ENCODE measurements around the gene WDR59.

Gene WDR59

GRCh38 chr16:74982256-74982655 is 2.7 kb downstream of the WDR59 start:
- intact Hi-C loops (cut with micrococcal nuclease), result no loop called here

GRCh38 chr16:74975591-74975990 is 9.3 kb downstream of the WDR59 start:
- H3K4me3 Mint-ChIP-seq, result no peak overlapping the region
- H3K27ac Mint-ChIP-seq, result no peak overlapping the region
- no peaks in the 10 kb centered on the region for H3K27me3 Mint-ChIP-seq
- H3K9me3 Mint-ChIP-seq, result no peaks in the 10 kb centered on the region
- peaks cover 26% of the 10 kb centered on the region for H3K36me3 Mint-ChIP-seq (ENCODE audit: low read depth)
- H3K4me1 Mint-ChIP-seq (ENCODE audit: low read depth), result peaks cover 5% of the 10 kb centered on the region
- intact Hi-C loops (cut with micrococcal nuclease), result no loop called here

More at GRCh38 chr16:74982256-74982655, 2.7 kb downstream of the WDR59 start:
- H3K4me1 Mint-ChIP-seq (ENCODE audit: low read depth), result peaks cover 22% of the 10 kb centered on the region
- H3K27ac Mint-ChIP-seq, result no peak overlapping the region
- no peak overlapping the region for H3K4me3 Mint-ChIP-seq
- peaks cover 16% of the 10 kb centered on the region for H3K36me3 Mint-ChIP-seq (ENCODE audit: low read depth)
- H3K27me3 Mint-ChIP-seq, result no peaks in the 10 kb centered on the region
- no peaks in the 10 kb centered on the region for H3K9me3 Mint-ChIP-seq

GRCh38 chr16:74973304-74973703 is 11.6 kb downstream of the WDR59 start:
- intact Hi-C loops (cut with micrococcal nuclease), result no loop called here
- H3K36me3 Mint-ChIP-seq (ENCODE audit: low read depth), result peaks cover 21% of the 10 kb centered on the region

GRCh38 chr16:74954763-74955162 is 30.2 kb downstream of the WDR59 start:
- intact Hi-C loops (cut with micrococcal nuclease), result no loop called here
- Mint-ChIP-seq H3K27me3 (no peaks in the 10 kb centered on the region), H3K27ac (no peak overlapping the region)

More at GRCh38 chr16:74973304-74973703, 11.6 kb downstream of the WDR59 start:
- Mint-ChIP-seq H3K4me3 (no peak overlapping the region), H3K4me1 (ENCODE audit: low read depth) (peaks cover 13% of the 10 kb centered on the region), H3K27me3 (no peaks in the 10 kb centered on the region), H3K9me3 (no peaks in the 10 kb centered on the region), H3K27ac (no peak overlapping the region)

DNA sequence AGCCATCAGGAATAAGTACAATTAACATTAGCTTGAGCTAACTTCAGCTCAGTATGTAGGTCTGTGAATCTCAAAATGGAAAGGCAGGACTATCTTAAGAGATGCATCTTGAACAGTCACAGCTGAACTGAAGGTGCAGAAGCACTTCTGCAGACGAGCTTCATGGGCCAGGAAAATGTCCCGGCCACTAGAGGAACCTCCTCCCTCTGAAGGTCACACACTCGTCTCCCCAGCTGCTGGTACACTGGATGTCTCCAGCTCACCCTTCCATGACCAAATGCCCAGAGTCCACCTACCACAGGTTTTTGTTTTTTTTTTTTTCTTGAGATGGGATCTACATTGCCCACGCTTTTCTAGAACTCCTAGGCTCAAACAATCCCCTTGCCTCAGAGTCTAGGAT is 33.2 kb downstream of the WDR59 start:
- no peaks in the 10 kb centered on the region for H3K27me3 Mint-ChIP-seq
- H3K36me3 Mint-ChIP-seq (ENCODE audit: low read depth), result peaks cover 91% of the 10 kb centered on the region
- H3K4me1 Mint-ChIP-seq (ENCODE audit: low read depth), result peaks cover 4% of the 10 kb centered on the region
- H3K4me3 Mint-ChIP-seq, result no peak overlapping the region
- H3K9me3 Mint-ChIP-seq, result no peaks in the 10 kb centered on the region
- intact Hi-C loops (cut with micrococcal nuclease), result no loop called here
- H3K27ac Mint-ChIP-seq, result no peak overlapping the region

More at GRCh38 chr16:74954763-74955162, 30.2 kb downstream of the WDR59 start:
- no peaks in the 10 kb centered on the region for H3K4me1 Mint-ChIP-seq (ENCODE audit: low read depth)
- H3K9me3 Mint-ChIP-seq, result no peaks in the 10 kb centered on the region
- peaks cover 88% of the 10 kb centered on the region for H3K36me3 Mint-ChIP-seq (ENCODE audit: low read depth)
- no peak overlapping the region for H3K4me3 Mint-ChIP-seq

- Mint-ChIP-seq H3K36me3 (ENCODE audit: low read depth) (peaks cover 91% of the 10 kb centered on the region), H3K27me3 (no peaks in the 10 kb centered on the region), H3K9me3 (no peaks in the 10 kb centered on the region), H3K4me3 (no peak overlapping the region), H3K27ac (no peak overlapping the region), H3K4me1 (ENCODE audit: low read depth) (peaks cover 4% of the 10 kb centered on the region)
- intact Hi-C loops (cut with micrococcal nuclease), result no loop called here
Observed at GRCh38 chr16:74951206-74951605, 33.7 kb downstream of the WDR59 start.

DNA sequence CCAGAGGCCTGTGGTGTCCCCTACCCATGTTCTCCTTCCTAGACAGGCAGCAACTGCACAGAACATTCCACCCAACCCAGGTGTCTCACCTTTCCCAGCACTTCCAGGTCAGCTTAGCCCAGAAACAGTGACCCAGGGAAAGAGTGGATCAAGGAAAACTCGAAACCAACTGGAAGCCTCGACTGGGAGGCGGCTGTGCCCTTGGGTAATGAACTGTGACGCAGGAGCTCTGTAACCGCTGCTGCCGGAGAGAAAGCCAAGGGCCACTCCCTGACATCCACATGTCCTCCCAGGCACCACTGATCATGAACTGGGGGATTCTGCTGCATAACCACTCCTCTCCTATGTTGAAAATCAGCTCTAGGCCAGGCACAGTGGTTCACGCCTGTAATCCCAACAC is 34.4 kb downstream of the WDR59 start:
- Mint-ChIP-seq H3K27ac (no peak overlapping the region), H3K4me1 (ENCODE audit: low read depth) (peaks cover 4% of the 10 kb centered on the region), H3K27me3 (no peaks in the 10 kb centered on the region), H3K4me3 (no peak overlapping the region), H3K36me3 (ENCODE audit: low read depth) (peaks cover 90% of the 10 kb centered on the region), H3K9me3 (no peaks in the 10 kb centered on the region)
- intact Hi-C loops (cut with micrococcal nuclease), result no loop called here

DNA sequence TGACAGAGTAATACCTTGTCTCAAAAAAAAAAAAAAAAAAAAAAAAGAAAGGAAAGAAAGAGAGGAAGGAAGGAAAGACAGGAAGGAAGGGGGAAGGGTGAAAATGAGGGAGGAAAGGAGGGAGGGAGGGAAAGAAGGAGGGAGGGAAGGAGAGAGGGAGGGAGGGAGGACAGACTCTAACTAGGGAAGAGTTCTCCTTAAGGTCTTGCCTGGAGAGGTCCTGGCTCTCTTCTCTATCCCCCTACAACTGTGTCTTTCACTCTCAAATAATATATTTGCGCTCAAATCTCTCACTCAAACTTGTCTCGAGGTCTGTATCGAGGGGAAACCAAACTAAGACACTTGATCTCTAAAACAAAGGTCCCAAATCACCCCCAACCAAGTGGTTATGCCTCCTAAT is 35.6 kb downstream of the WDR59 start:
- Mint-ChIP-seq H3K4me1 (ENCODE audit: low read depth) (peaks cover 4% of the 10 kb centered on the region), H3K27ac (no peak overlapping the region), H3K9me3 (no peaks in the 10 kb centered on the region), H3K4me3 (no peak overlapping the region), H3K36me3 (ENCODE audit: low read depth) (peaks cover 91% of the 10 kb centered on the region), H3K27me3 (no peaks in the 10 kb centered on the region)
- intact Hi-C loops (cut with micrococcal nuclease), result no loop called here

DNA sequence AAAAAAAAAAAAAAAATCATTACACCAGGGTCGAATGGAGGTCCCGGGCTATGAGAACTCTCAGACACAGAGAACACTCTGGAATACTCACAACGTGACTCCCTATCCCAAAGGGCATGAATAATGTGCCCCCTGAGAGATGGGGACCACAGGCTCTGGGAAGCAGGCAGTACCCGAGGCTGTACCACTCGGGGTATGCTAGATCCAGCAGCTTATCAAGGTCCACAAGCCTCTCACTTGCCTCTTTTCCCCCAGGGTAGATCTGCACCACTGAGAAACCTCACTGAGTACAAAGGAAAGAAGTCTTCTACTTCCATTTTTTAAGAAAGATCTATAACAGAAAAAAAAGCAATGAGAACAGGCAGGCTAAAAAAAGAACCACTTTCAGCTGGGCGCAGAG is 40.5 kb downstream of the WDR59 start:
- Mint-ChIP-seq H3K27ac (no peak overlapping the region), H3K27me3 (peaks cover 4% of the 10 kb centered on the region), H3K36me3 (ENCODE audit: low read depth) (peaks cover 92% of the 10 kb centered on the region), H3K4me1 (ENCODE audit: low read depth) (peaks cover 2% of the 10 kb centered on the region), H3K9me3 (no peaks in the 10 kb centered on the region), H3K4me3 (no peak overlapping the region)
- intact Hi-C loops (cut with micrococcal nuclease), result no loop called here

DNA sequence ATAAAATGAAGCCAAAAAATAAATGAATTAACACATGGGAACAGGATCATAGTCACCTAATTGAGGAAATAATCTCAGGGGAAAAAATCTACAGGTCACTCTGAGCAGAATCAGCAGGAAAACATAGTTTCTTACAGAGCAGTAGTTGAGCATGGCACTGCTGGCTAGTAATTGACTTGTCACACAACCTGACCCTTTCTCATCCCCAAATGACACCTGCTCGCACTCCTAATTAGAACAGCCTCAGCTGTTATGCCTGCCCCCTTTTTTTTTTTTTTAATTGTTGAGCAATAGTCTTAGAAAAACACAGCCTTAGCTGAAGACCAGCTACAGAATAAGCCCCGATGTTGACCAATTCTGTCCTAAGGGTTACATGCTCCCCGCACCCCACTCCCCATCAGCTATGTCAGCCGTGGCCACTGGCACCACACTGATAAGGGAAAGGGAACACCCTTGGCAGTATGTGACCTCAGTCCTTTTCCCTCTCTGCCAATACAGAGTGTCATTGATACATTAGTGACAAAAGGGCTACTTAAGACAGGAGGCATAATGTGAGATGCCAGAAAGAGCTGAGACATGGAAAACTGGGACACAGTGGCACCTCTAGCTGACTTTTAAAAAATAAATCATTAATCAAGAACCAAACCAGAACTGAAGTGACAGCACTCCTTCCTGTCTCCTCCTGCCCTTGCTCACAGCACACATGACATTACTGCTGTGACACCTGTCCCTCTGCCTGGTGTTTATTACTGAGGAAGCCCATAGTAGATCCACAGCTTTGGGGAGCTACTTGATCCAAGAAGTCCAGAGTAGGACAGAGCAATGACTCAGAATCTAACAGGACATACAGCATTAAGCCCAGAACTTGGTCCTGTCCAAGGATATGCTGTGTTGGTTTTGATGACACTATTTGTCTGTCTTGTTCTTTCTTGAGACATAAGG is 41.7 kb downstream of the WDR59 start:
- peaks cover 10% of the 10 kb centered on the region for H3K27me3 Mint-ChIP-seq
- peaks cover 89% of the 10 kb centered on the region for H3K36me3 Mint-ChIP-seq (ENCODE audit: low read depth)
- H3K4me1 Mint-ChIP-seq (ENCODE audit: low read depth), result no peaks in the 10 kb centered on the region
- no peaks in the 10 kb centered on the region for H3K9me3 Mint-ChIP-seq
- H3K27ac Mint-ChIP-seq, result no peak overlapping the region
- no peak overlapping the region for H3K4me3 Mint-ChIP-seq
- intact Hi-C loops (cut with micrococcal nuclease), result no loop called here

DNA sequence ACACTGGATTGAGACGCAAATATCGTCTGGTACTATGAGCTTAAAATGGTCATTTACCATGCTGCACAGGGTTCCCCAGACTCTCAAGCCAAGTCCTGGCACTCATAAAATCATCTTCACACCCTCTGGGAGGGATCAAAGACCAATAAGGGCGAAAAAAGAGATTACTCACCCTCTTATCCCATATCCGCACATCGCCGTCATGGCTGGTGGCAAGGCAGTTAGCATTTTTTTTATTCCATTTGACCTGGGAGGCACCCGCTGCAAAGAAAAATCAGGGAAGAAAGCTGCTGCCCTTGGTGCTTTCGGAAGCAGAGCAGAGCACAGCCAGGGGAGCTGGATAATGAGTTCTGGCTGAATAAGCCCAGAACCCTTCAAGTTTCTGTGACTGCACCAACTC is 42.4 kb downstream of the WDR59 start:
- no peak overlapping the region for H3K27ac Mint-ChIP-seq
- no peak overlapping the region for H3K4me3 Mint-ChIP-seq
- H3K9me3 Mint-ChIP-seq, result no peaks in the 10 kb centered on the region
- H3K4me1 Mint-ChIP-seq (ENCODE audit: low read depth), result peaks cover under 1% of the 10 kb centered on the region
- intact Hi-C loops (cut with micrococcal nuclease), result no loop called here
- H3K36me3 Mint-ChIP-seq (ENCODE audit: low read depth), result peaks cover 89% of the 10 kb centered on the region
- H3K27me3 Mint-ChIP-seq, result peaks cover 15% of the 10 kb centered on the region

DNA sequence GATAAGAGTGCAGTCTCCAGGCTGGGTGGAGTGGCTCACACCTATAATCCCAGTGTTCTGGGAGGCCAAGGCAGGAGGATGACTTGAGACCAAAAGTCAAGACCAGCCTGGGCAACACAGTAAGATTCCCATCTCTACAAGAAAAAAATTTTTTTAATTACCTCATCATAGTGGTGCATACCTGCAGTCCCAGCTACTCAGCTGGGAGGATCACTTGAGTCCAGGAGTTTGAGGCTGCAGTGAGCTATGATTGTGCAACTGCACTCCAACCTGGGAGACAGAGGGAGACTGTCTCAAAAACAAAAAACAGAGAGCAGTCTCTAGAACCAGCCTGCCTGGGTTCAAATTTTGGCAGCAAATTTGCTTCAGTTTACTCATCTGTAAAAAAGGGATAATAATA is 45.2 kb downstream of the WDR59 start:
- Mint-ChIP-seq H3K27me3 (peaks cover 27% of the 10 kb centered on the region), H3K4me3 (no peak overlapping the region), H3K36me3 (ENCODE audit: low read depth) (peaks cover 70% of the 10 kb centered on the region), H3K4me1 (ENCODE audit: low read depth) (peaks cover 7% of the 10 kb centered on the region), H3K9me3 (no peaks in the 10 kb centered on the region), H3K27ac (no peak overlapping the region)
- intact Hi-C loops (cut with micrococcal nuclease), result no loop called here

DNA sequence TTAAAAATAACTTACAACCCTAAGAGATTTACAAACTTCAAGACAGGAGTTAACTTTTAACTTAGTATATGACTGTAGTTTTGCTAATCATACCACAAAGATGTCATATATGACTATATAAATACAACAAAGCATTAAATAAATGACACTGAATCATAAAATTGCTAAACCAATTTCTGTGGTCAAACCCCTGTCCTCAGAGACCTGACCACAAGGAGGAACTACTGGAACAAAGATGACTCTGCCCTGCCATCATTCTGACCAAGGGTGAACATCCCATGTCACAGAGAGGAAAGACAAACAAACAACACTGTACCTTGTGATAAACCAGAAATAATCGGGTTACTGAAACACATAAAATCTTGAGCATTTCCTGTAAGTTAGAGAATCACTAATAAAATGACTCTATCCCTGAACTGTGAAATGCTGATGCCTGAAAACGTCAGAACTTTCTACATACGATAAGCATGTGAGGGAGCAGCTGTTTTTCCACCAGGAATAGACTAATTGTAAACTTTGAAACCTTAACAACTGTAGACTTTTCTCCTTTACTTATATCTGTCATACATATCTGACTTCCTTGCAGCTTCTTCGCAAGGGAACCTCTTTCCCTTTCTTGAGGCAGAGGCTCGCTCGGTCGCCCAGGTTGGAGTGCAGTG is 47.9 kb downstream of the WDR59 start:
- no peak overlapping the region for H3K27ac Mint-ChIP-seq
- peaks cover 55% of the 10 kb centered on the region for H3K36me3 Mint-ChIP-seq (ENCODE audit: low read depth)
- no peak overlapping the region for H3K4me3 Mint-ChIP-seq
- peaks cover 29% of the 10 kb centered on the region for H3K27me3 Mint-ChIP-seq
- peaks cover 7% of the 10 kb centered on the region for H3K4me1 Mint-ChIP-seq (ENCODE audit: low read depth)
- no peaks in the 10 kb centered on the region for H3K9me3 Mint-ChIP-seq
- intact Hi-C loops (cut with micrococcal nuclease), result no loop called here

- Mint-ChIP-seq H3K4me1 (ENCODE audit: low read depth) (no peaks in the 10 kb centered on the region), H3K27me3 (peaks cover 11% of the 10 kb centered on the region), H3K27ac (no peak overlapping the region), H3K36me3 (ENCODE audit: low read depth) (peaks cover 54% of the 10 kb centered on the region), H3K4me3 (no peak overlapping the region), H3K9me3 (no peaks in the 10 kb centered on the region)
- intact Hi-C loops (cut with micrococcal nuclease), result no loop called here
Observed at GRCh38 chr16:74931445-74931844, 53.5 kb downstream of the WDR59 start.
